Inferior parietal cortex (tissue), 1 donor: ENCODE results near the gene ZSWIM6.
A peak's percentile ranks its signal among the peaks of the same experiment; 100 is the strongest.

Experiments
- DNase-seq: peaks from one replicate; pipeline ENCODE4 v3.0.0-alpha.2; 2016; ENCODE audit errors: extremely low spot score

ZSWIM6 gene

GRCh38 chr5:61482980-61483379 lies 150.9 kb downstream of the ZSWIM6 start:
- no peak for DNase-seq

GRCh38 chr5:61486476-61486875 lies 154.4 kb downstream of the ZSWIM6 start:
- no peak for DNase-seq

- no peak for DNase-seq
These were observed 157.5 kb downstream of the ZSWIM6 start for GRCh38 chr5:61489574-61489973.

GRCh38 chr5:61491861-61492260 lies 159.8 kb downstream of the ZSWIM6 start:
- DNase-seq, result no peak

- DNase-seq, result no peak
These were observed 161.9 kb downstream of the ZSWIM6 start for GRCh38 chr5:61493973-61494372.

- DNase-seq, result peak; percentile 43
These were observed 164.4 kb downstream of the ZSWIM6 start for GRCh38 chr5:61496446-61496845.

- DNase-seq, result peak; percentile 29
These were observed 164.8 kb downstream of the ZSWIM6 start for GRCh38 chr5:61496860-61497259.

- DNase-seq, result peak; percentile 29
These were observed 166.1 kb downstream of the ZSWIM6 start for GRCh38 chr5:61498121-61498520.

GRCh38 chr5:61501971-61502370 lies 169.9 kb downstream of the ZSWIM6 start:
- DNase-seq, result no peak

GRCh38 chr5:61504143-61504770 lies 172.2 kb downstream of the ZSWIM6 start:
- DNase-seq, result no peak

GRCh38 chr5:61505281-61505680 lies 173.2 kb downstream of the ZSWIM6 start:
- no peak for DNase-seq

- DNase-seq, result no peak
These were observed 175.2 kb downstream of the ZSWIM6 start for GRCh38 chr5:61507232-61507631.

GRCh38 chr5:61516946-61517345 lies 184.9 kb downstream of the ZSWIM6 start:
- no peak for DNase-seq

- DNase-seq, result no peak
These were observed 187.7 kb downstream of the ZSWIM6 start for GRCh38 chr5:61519728-61520277.

GRCh38 chr5:61523073-61523472 lies 191.0 kb downstream of the ZSWIM6 start:
- no peak for DNase-seq

- DNase-seq, result no peak
These were observed 191.9 kb downstream of the ZSWIM6 start for GRCh38 chr5:61523997-61524396.

- no peak for DNase-seq
These were observed 193.6 kb downstream of the ZSWIM6 start for GRCh38 chr5:61525512-61526206.

GRCh38 chr5:61526207-61526519 lies 194.1 kb downstream of the ZSWIM6 start:
- no peak for DNase-seq

GRCh38 chr5:61532983-61533382 lies 200.9 kb downstream of the ZSWIM6 start:
- DNase-seq, result no peak

GRCh38 chr5:61534481-61535267 lies 202.6 kb downstream of the ZSWIM6 start:
- DNase-seq, result no peak

- DNase-seq, result no peak
These were observed 203.8 kb downstream of the ZSWIM6 start for GRCh38 chr5:61535828-61536227.

GRCh38 chr5:61536922-61537321 lies 204.9 kb downstream of the ZSWIM6 start:
- DNase-seq, result peak; percentile 38
